Natural killer cell (primary cell): ENCODE results near the gene MEOX2. TPM values are rescaled to one million over a fixed set of nuclear protein-coding genes. Genes with fewer than 3 reads are reported as not detected.

Experiments used
- ATAC-seq, 3 donors: fragments of 150-1000 bp in 2 of 3; fragments of 200-7000 bp in 1 of 3; cut with Tn5 transposase; 1 replicate in 1 of 3; 2 replicates in 2 of 3; pipeline ENCODE4 v1.10.0; 2021; ENCODE audit warnings: mild to moderate bottlenecking in 2 of 3, moderate library complexity in 2 of 3
- DNase-seq, 2 donors: peaks; one replicate each; pipeline versions ENCODE4 v3.0.0 to v3.0.0-alpha.2; 2013 to 2021; ENCODE audit warnings: mixed read lengths in 1 of 2
- H3K27ac ChIP-seq: one replicate; pipeline ENCODE4 v1.5.1; 2013; ENCODE audit warnings: mild to moderate bottlenecking, low read length
- H3K27me3 ChIP-seq: one replicate; pipeline ENCODE4 v1.6.1; 2013; ENCODE audit warnings: low read length; ENCODE audit not compliant: control insufficient read depth, insufficient read depth
- H3K36me3 ChIP-seq: one replicate; pipeline ENCODE4 v1.6.1; 2013; ENCODE audit warnings: low read length; ENCODE audit not compliant: control insufficient read depth, insufficient read depth
- H3K4me1 ChIP-seq: one replicate; pipeline ENCODE4 v1.6.1; 2013; ENCODE audit warnings: low read length; ENCODE audit not compliant: control insufficient read depth, insufficient read depth
- H3K4me3 ChIP-seq: one replicate; pipeline ENCODE4 v1.5.1; 2013; ENCODE audit warnings: low read length
- H3K9me3 ChIP-seq: one replicate; pipeline ENCODE4 v1.6.1; 2013; ENCODE audit warnings: low read length; ENCODE audit not compliant: control insufficient read depth, insufficient read depth
- H3K27ac Mint-ChIP-seq, 2 donors: one replicate each; pipeline ENCODE4 v1.8.0; 2022; ENCODE audit warnings: mild to moderate bottlenecking in 2 of 2, mixed read lengths in 2 of 2, moderate library complexity in 1 of 2
- H3K27me3 Mint-ChIP-seq, 2 donors: one replicate each; pipeline ENCODE4 v1.8.0; 2022; ENCODE audit warnings: low read depth in 2 of 2, mixed read lengths in 2 of 2
- H3K36me3 Mint-ChIP-seq: one replicate; pipeline ENCODE4 v1.8.0; 2022; ENCODE audit warnings: mixed read lengths
- H3K4me1 Mint-ChIP-seq, 2 donors: one replicate each; pipeline ENCODE4 v1.8.0; 2022; ENCODE audit warnings: mixed read lengths in 2 of 2
- H3K4me3 Mint-ChIP-seq: one replicate; pipeline ENCODE4 v1.8.0; 2022; ENCODE audit warnings: mild to moderate bottlenecking, moderate library complexity, mixed read lengths
- H3K9me3 Mint-ChIP-seq, 2 donors: one replicate each; pipeline ENCODE4 v1.8.0; 2022; ENCODE audit warnings: mixed read lengths in 2 of 2
- CTCF ChIP-seq: fragments of 200-600 bp; IDR thresholded peaks from one replicate; pipeline ENCODE4 v1.8.0; 2022; ENCODE audit warnings: antibody characterized with exemption
- WGBS: methylation state at CpG from one replicate; pipeline ENCODE4 v1.1.7; 2013; ENCODE audit warnings: missing lambda C conversion rate; ENCODE audit not compliant: insufficient coverage; 5-methylcytosine and 5-hydroxymethylcytosine counted together
- intact Hi-C: fragments of 100-400 bp; cut with micrococcal nuclease; formaldehyde crosslinking; loops from one replicate; pipeline ENCODE4 v1.14.2; 2022
- total RNA-seq, 4 donors: library from RNA; stranded (reverse); fragments of 120-200 nt in 1 of 4; gene quantifications; one replicate each; pipeline versions ENCODE4 v1.2.3 to v1.2.4, GENCODE V29; 2013 to 2022

Gene MEOX2
- total RNA-seq, 3 donors from 2014 or later (not counting 1 experiment from before 2014, with no cell fraction given): not detected

DNA sequence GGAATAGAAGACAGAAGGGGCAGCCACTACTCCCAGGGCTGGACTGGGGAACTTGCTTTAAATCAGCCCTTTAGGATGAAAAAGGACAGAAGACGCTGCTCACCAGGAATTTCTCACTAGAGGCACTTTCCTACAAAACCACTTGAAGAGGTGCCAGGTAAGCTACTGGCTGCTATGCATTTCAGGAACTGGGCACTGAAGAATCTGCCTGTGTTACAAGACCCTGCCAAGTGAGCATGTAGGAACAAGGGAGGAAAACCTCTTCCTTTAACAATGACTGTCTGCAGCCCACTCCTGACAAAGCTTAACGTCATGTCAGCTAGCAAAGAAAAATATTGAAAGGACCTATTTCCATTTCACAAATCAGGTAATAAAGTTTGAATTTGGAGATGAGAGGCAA, 118.8 kb downstream of the MEOX2 start:
- Histone ChIP-seq H3K27me3 (no peaks in the 10 kb centered on the region), H3K27ac (no peak overlapping the region), H3K4me1 (no peaks in the 10 kb centered on the region), H3K9me3 (no peaks in the 10 kb centered on the region), H3K4me3 (no peak overlapping the region), H3K36me3 (no peaks in the 10 kb centered on the region)
- H3K4me3 Mint-ChIP-seq: no peak overlapping the region
- 71% methylated on average over 1 of the region's 2 CpGs for WGBS
- H3K4me1 Mint-ChIP-seq: no peaks in the 10 kb centered on the region
- no peak overlapping the region for H3K27ac Mint-ChIP-seq
- DNase-seq: no peak
- intact Hi-C loops: no loop called here
- peaks cover 5 to 19% of the 10 kb centered on the region in 2 donors for H3K9me3 Mint-ChIP-seq
- no peaks in the 10 kb centered on the region for H3K36me3 Mint-ChIP-seq
- H3K27me3 Mint-ChIP-seq: no peaks in the 10 kb centered on the region
- TF ChIP-seq CTCF: no peak
- no peak for ATAC-seq

- Histone ChIP-seq H3K4me3 (no peak overlapping the region), H3K9me3 (no peaks in the 10 kb centered on the region), H3K4me1 (no peaks in the 10 kb centered on the region), H3K27ac (no peak overlapping the region), H3K36me3 (no peaks in the 10 kb centered on the region), H3K27me3 (no peaks in the 10 kb centered on the region)
- intact Hi-C loops: no loop called here
- ATAC-seq (no peak), DNase-seq (no peak)
- no peak for TF ChIP-seq CTCF
- no peak overlapping the region for H3K4me3 Mint-ChIP-seq
- no peaks in the 10 kb centered on the region for H3K27me3 Mint-ChIP-seq
- peaks cover 5 to 19% of the 10 kb centered on the region in 2 donors for H3K9me3 Mint-ChIP-seq
- no peak overlapping the region for H3K27ac Mint-ChIP-seq
- WGBS: 92% methylated on average over 2 of the region's 3 CpGs
- H3K4me1 Mint-ChIP-seq: no peaks in the 10 kb centered on the region
- H3K36me3 Mint-ChIP-seq: no peaks in the 10 kb centered on the region
Observed at GRCh38 chr7:15567036-15567435, 119.4 kb downstream of the MEOX2 start.

- Mint-ChIP-seq H3K27ac (no peak overlapping the region), H3K4me3 (no peak overlapping the region), H3K4me1 (no peaks in the 10 kb centered on the region), H3K27me3 (no peaks in the 10 kb centered on the region), H3K36me3 (no peaks in the 10 kb centered on the region), H3K9me3 (peaks cover 5 to 19% of the 10 kb centered on the region in 2 donors)
- H3K27me3 ChIP-seq: no peaks in the 10 kb centered on the region
- H3K4me3 ChIP-seq: no peak overlapping the region
- no peak for ATAC-seq
- no peak overlapping the region for H3K27ac ChIP-seq
- WGBS: 78% methylated on average over 5 of the region's 5 CpGs
- intact Hi-C loops: no loop called here
- H3K36me3 ChIP-seq: no peaks in the 10 kb centered on the region
- no peaks in the 10 kb centered on the region for H3K4me1 ChIP-seq
- H3K9me3 ChIP-seq: peaks cover 4% of the 10 kb centered on the region
- no peak for TF ChIP-seq CTCF
- DNase-seq: no peak
Observed at GRCh38 chr7:15566476-15566875, 120.0 kb downstream of the MEOX2 start.

DNA sequence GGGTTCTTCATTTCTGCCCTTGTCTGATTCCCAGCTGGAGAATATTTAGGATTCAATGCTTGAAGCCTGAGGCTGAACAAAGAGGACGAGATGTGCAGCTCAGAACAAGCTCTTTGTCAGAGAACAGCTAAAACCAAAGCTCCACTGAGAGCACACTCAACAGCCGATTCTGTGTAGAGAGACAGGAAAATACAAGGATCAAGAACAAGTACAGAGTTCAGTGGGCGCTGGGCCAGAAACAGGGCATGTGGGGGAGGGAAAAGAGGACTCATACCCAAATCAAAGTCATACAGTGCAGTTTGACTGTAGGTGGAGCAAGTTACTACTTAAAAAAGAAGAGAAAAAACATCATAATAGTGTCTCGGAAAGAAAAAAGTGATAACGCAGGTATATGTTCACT, 124.6 kb downstream of the MEOX2 start, which contains the start of gene AGMO:
AGMO (minus strand) TSS at position 181 of the 400 bp plus-strand sequence.
- ATAC-seq (no peak), DNase-seq (no peak)
- intact Hi-C loops: no loop called here
- Mint-ChIP-seq H3K27ac (no peak within 1 kb of the TSS), H3K9me3 (peaks cover 8 to 14% of the 10 kb centered on the region in 2 donors), H3K4me1 (no peaks in the 10 kb centered on the region), H3K36me3 (no peaks in the 10 kb centered on the region), H3K4me3 (no peak within 1 kb of the TSS), H3K27me3 (no peaks in the 10 kb centered on the region)
- Histone ChIP-seq H3K4me1 (no peaks in the 10 kb centered on the region), H3K27me3 (no peaks in the 10 kb centered on the region), H3K27ac (no peak within 1 kb of the TSS), H3K4me3 (no peak within 1 kb of the TSS), H3K36me3 (no peaks in the 10 kb centered on the region), H3K9me3 (peaks cover 4% of the 10 kb centered on the region)
- 77% methylated on average over 3 of the region's 5 CpGs for WGBS
- no peak for TF ChIP-seq CTCF
